ENCODE measurements around the gene ERFE. TPM values are rescaled to one million over a fixed set of nuclear protein-coding genes. Genes with fewer than 3 reads are reported as not detected.

Gene ERFE
- total and polyA plus RNA-seq, 2 donors (not counting 1 experiment from before 2014, with no cell fraction given) = 0.17 TPM; not detected in 1

GRCh38 chr2:238190445-238190844, 31.7 kb downstream of the ERFE start:
- Histone ChIP-seq H4K20me1 (ENCODE audit: control insufficient read depth, insufficient read depth, low read length, poor library complexity, severe bottlenecking) (peaks cover 30% of the 10 kb centered on the region), H3K79me2 (ENCODE audit: control insufficient read depth, insufficient read depth, low read length) (peaks cover 19% of the 10 kb centered on the region), H3K4me2 (replicated peaks; ENCODE audit: low read depth, low read length, poor library complexity, severe bottlenecking) (no peak overlapping the region), H3K4me1 (ENCODE audit: control insufficient read depth in 2 of 2, insufficient read depth in 2 of 2, low read length in 2 of 2) (no peaks in the 10 kb centered on the region), H3K27ac (ENCODE audit: low read length in 2 of 2) (no peak overlapping the region), H3K36me3 (replicated peaks in 1 of 2; ENCODE audit: control extremely low read depth in 1 of 2, control insufficient read depth in 1 of 2, extremely low read depth in 1 of 2, insufficient read depth in 2 of 2, low read length in 1 of 2) (peaks cover 8 to 81% of the 10 kb centered on the region in 2 experiments), H3K4me3 (ENCODE audit: control extremely low read depth in 1 of 5, extremely low read depth in 1 of 5, insufficient read depth in 1 of 5, low read depth in 2 of 5, low read length in 4 of 5) (no peak overlapping the region), H2AFZ (ENCODE audit: insufficient read depth, low read depth, low read length, poor library complexity, severe bottlenecking) (no peak overlapping the region), H3K27me3 (replicated peaks in 1 of 4; ENCODE audit: control extremely low read depth in 1 of 4, control insufficient read depth in 3 of 4, insufficient read depth in 4 of 4, low read length in 3 of 4) (no peaks in the 10 kb centered on the region), H3K9ac (ENCODE audit: low read length) (no peak overlapping the region), H3K9me3 (ENCODE audit: control extremely low read depth in 1 of 3, control insufficient read depth in 2 of 3, insufficient read depth in 1 of 3, low read length in 2 of 3) (no peaks in the 10 kb centered on the region)
- ATAC-seq (ENCODE audit: low read depth) (no peak), DNase-seq (no peak)
- Mint-ChIP-seq H3K4me1 (peaks cover 2% of the 10 kb centered on the region), H3K4me3 (no peak overlapping the region), H3K27ac (no peak overlapping the region), H3K9me3 (ENCODE audit: insufficient read depth) (no peaks in the 10 kb centered on the region), H3K27me3 (no peaks in the 10 kb centered on the region)
- ChIA-PET POLR2A (no interaction called here), CTCF (no interaction called here)
- no CpG with 5 or more reads among the region's 2 CpGs for WGBS (ENCODE audit: insufficient coverage)
- intact Hi-C loops (cut with micrococcal nuclease) = no loop called here
- TF ChIP-seq CTCF (IDR thresholded peaks at IDR 0.05) (no peak), EZH2 (IDR thresholded peaks at IDR 0.05; ENCODE audit: borderline replicate concordance, insufficient read depth, low read depth, low read length, poor library complexity, severe bottlenecking) (no peak)

GRCh38 chr2:238202326-238203093, 43.7 kb downstream of the ERFE start:
- H3K4me3 ChIP-seq (ENCODE audit: control extremely low read depth in 1 of 5, extremely low read depth in 1 of 5, insufficient read depth in 1 of 5, low read depth in 2 of 5, low read length in 4 of 5) = peak overlapping the region; percentile 42 to 72 (median 58)
- WGBS (ENCODE audit: insufficient coverage) = 10% methylated on average over 17 of the region's 27 CpGs
- Mint-ChIP-seq H3K27me3 (no peaks in the 10 kb centered on the region), H3K4me3 (peak overlapping the region; percentile 86), H3K27ac (peak overlapping the region; percentile 80), H3K4me1 (peaks cover 50% of the 10 kb centered on the region), H3K9me3 (ENCODE audit: insufficient read depth) (no peaks in the 10 kb centered on the region)
- H3K27ac ChIP-seq (ENCODE audit: low read length in 2 of 2) = peak overlapping the region; percentile 44 to 93
- peaks cover 0 to 3% (median 0%) of the 10 kb centered on the region in 3 donors for H3K9me3 ChIP-seq (ENCODE audit: control extremely low read depth in 1 of 3, control insufficient read depth in 2 of 3, insufficient read depth in 1 of 3, low read length in 2 of 3)
- peak overlapping the region; percentile 93 for H3K4me2 ChIP-seq (replicated peaks; ENCODE audit: low read depth, low read length, poor library complexity, severe bottlenecking)
- peak overlapping the region; percentile 63 for H2AFZ ChIP-seq (ENCODE audit: insufficient read depth, low read depth, low read length, poor library complexity, severe bottlenecking)
- H3K79me2 ChIP-seq (ENCODE audit: control insufficient read depth, insufficient read depth, low read length) = peaks cover 56% of the 10 kb centered on the region
- H3K4me1 ChIP-seq (ENCODE audit: control insufficient read depth in 2 of 2, insufficient read depth in 2 of 2, low read length in 2 of 2) = peaks cover 23 to 31% of the 10 kb centered on the region in 2 donors
- TF ChIP-seq EZH2 (IDR thresholded peaks at IDR 0.05; ENCODE audit: borderline replicate concordance, insufficient read depth, low read depth, low read length, poor library complexity, severe bottlenecking) (no peak), CTCF (IDR thresholded peaks at IDR 0.05) (no peak)
- POLR2A ChIA-PET = no interaction called here
- H3K36me3 ChIP-seq (replicated peaks in 1 of 2; ENCODE audit: control extremely low read depth in 1 of 2, control insufficient read depth in 1 of 2, extremely low read depth in 1 of 2, insufficient read depth in 2 of 2, low read length in 1 of 2) = no peaks in the 10 kb centered on the region
- DNase-seq = no peak
- peaks cover 0 to 3% (median 0%) of the 10 kb centered on the region in 4 experiments for H3K27me3 ChIP-seq (replicated peaks in 1 of 4; ENCODE audit: control extremely low read depth in 1 of 4, control insufficient read depth in 3 of 4, insufficient read depth in 4 of 4, low read length in 3 of 4)
- CTCF ChIA-PET = interaction anchor here (0.6 to 1.1 kb wide), 2 partner anchors 42 to 478 kb away, joined by 4 to 5 read pairs; no protein-coding TSS in a partner anchor
- peak overlapping the region; percentile 86 for H3K9ac ChIP-seq (ENCODE audit: low read length)
- peaks cover 54% of the 10 kb centered on the region for H4K20me1 ChIP-seq (ENCODE audit: control insufficient read depth, insufficient read depth, low read length, poor library complexity, severe bottlenecking)
- intact Hi-C loops (cut with micrococcal nuclease) = loop anchor here (1.0 to 2.0 kb wide), 6 partner anchors 28 to 236 kb away; no protein-coding TSS in a partner anchor
- ATAC-seq (ENCODE audit: low read depth) = no peak

All from B cell (primary cell).